GM21619 (cell line): ENCODE data around the gene SFMBT1.

Experiments
- ATAC-seq: cut with Tn5 transposase; IDR thresholded peaks from one replicate; pipeline ENCODE4 v1.9.1; 2021; ENCODE audit not compliant: unreplicated experiment

SFMBT1 gene

GRCh38 chr3:52890735-52891134, 155.1 kb downstream of the SFMBT1 start:
- ATAC-seq = no peak

GRCh38 chr3:52889901-52890300, 156.0 kb downstream of the SFMBT1 start:
- no peak for ATAC-seq

GRCh38 chr3:52887166-52887565, 158.7 kb downstream of the SFMBT1 start:
- ATAC-seq = no peak

GRCh38 chr3:52886049-52886730, 159.7 kb downstream of the SFMBT1 start:
- ATAC-seq = no peak

GRCh38 chr3:52882377-52882776, 163.5 kb downstream of the SFMBT1 start:
- ATAC-seq = no peak

- ATAC-seq = no peak
Observed at GRCh38 chr3:52881871-52882270, 164.0 kb downstream of the SFMBT1 start.

- no peak for ATAC-seq
Observed at GRCh38 chr3:52880474-52880873, 165.4 kb downstream of the SFMBT1 start.

DNA sequence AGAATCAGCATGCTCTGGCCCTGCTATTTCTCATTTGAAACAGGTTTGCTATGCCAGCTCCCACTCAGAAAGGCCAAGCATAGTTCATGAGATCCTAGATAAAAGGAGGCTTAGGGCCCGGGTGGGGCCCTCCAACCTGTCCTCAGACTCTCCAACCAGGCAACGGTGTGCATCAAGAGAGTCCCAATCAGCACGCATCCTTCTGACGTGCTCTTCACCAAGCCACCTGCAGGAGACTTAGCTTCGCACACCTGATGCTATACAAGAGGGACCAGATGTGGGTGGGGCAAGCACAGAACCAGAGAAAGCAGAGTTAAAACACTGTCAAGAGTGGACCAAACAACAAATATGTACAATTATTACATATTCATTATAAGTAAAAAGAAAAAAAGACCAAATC, 165.8 kb downstream of the SFMBT1 start:
- no peak for ATAC-seq

DNA sequence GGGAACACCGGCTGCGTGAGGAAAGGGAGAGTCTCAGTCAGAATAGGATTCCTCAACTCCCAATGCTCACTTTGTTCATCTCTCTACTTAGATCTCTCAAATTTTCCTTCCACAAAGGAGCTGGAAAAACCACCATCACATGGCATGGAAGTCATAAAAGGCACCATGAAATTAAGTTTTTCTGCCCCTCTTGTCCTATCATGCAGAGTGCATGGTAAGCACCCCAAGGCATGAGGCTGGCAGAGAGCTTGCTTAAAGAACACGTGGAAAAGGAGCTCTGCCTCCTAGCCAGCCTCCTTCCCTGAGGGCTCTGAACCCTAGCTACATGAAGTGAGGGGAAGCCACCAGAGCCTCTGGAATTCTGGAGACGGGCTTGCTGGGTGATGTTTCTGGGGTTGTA, 166.3 kb downstream of the SFMBT1 start:
- no peak for ATAC-seq

DNA sequence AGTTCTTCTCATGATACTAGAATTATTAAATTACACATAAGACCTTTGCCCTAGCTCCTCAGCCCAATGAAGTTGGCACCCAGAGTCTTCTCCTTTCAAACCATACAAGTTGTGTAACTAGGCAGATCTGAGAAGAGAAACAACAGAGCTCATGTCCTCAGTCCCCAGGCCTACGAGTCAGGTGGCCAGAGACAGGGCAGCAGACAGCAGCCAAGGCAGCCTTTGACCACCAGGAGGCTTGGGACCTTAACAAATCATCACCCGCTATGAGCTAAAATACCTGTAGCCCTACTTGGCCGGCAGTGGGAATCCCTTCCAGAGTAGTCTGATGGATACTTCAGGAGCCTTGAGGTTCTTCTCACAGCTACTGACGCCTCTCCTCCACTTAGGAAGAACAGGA, 166.8 kb downstream of the SFMBT1 start:
- ATAC-seq = no peak

- ATAC-seq = no peak
Observed at GRCh38 chr3:52877085-52877484, 168.8 kb downstream of the SFMBT1 start.

DNA sequence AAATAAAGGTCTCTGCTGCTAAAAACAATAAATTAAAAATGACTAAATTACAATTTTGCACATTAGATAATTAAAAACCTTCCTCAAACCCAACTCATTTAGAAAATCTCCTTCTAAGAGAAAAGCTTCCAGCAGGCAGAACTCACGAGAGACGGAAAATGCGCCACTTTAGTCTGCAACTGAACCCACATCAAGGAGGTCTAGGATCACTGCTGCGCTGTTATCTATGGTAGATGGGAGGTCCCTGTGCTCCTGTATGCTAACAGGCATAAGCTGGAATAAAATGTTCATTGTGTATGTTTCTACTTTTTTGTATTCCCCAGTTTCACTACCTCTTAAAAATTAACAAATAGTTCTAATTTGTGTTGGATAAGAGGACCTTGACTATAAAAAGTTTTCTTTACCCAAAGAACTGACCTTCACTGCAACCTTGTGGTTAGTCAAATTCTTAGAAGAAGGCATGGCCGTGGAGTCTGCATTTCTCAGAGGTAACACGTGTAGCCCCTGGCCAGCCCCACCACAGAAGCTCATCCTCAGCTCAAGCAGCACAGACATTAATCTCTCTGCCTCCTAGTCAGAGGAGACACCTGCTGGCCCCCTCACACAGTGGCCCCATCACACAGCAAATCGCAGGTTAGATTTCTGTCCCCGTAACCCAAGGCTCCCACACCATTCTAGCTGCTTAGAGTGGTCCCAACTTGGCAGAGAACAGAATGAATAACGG, 170.8 kb downstream of the SFMBT1 start:
- ATAC-seq = no peak

- no peak for ATAC-seq
Observed at GRCh38 chr3:52874160-52874701, 171.6 kb downstream of the SFMBT1 start.

GRCh38 chr3:52873433-52874159, 172.3 kb downstream of the SFMBT1 start:
- ATAC-seq = no peak

DNA sequence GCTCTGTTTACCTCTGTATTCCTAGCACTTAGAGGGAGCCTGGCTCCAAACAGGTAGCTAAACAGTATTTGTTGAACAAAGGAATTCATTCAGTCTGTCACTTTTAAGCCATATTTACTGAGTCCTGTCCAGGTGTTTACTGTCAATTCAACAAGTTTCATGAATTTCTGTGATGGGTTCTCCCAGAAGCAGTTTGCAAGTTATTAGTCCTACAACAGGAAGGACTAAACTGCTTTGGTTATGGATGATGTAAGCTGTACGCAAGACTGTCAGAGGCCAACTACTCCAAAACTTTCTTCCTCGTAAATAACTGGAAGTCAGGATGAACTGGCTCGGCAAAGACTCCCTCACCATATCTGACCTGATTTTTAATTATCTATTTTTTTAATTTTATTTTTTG, 173.6 kb downstream of the SFMBT1 start:
- ATAC-seq = no peak

GRCh38 chr3:52871761-52872160, 174.1 kb downstream of the SFMBT1 start:
- no peak for ATAC-seq

- no peak for ATAC-seq
Observed at GRCh38 chr3:52870471-52870870, 175.4 kb downstream of the SFMBT1 start.

DNA sequence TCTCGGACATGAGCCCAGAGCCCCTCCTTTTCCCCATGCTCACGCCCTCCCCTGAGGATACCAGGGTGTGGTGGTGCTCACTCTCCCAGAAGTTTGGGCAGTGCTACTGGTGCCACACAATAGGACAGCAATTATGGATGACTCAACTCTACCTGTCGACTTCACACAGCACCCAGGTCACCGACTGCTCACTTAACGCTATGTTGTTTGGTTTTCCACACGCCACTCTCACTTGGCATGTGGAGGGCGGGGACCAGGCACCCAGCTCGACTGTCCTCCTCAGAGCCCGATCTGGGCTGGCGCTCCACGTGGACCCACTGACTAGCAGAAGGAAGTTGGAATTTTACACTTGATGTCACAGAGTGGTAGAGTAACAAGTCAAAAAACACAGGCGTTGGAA, 179.4 kb downstream of the SFMBT1 start:
- no peak for ATAC-seq

- no peak for ATAC-seq
Observed at GRCh38 chr3:52865994-52866393, 179.9 kb downstream of the SFMBT1 start.

GRCh38 chr3:52860424-52860768, 185.5 kb downstream of the SFMBT1 start:
- no peak for ATAC-seq

DNA sequence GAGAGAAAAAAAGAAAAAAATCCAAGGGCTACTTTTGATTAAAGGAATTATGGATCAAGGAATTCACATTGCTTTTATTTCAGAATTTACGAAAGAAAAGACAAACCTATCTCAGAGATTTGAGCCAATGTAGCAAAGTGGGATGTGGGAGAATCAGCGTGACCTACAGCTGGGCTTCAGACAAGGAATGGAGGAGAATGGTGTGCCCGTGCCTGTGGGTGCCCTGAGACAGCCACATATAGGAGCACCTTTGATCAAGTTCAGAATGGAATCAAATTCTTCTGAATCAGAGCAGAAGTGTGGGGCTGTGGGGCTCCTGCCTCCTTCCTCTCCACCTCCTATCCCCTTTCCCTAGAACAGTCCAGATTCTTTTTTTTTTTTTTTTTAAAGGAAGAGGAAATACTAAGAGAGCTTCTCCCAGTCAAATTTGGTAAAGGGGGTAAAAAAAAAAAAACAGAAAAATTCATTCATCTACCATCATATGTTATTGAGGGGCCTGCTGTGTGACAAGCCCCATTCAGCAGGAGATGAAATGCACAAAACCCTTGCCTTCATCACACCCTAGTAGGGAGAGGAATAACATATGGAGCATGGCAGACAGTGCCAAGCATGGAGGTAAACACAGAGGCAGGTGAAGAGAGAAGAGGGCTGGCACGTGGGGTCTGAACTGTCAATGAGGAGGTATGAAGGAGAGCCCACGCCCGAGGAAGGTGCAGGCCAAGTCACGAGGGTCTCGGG, 186.0 kb downstream of the SFMBT1 start:
- no peak for ATAC-seq
